HFF-Myc (cell line): Measurements from ENCODE around the gene PLK3.
"Not testable (repeated sequence)": the region's sequence is repeated elsewhere in the genome, so short reads cannot be mapped to it uniquely, and the experiment has no call there.

Experiments
- DNase-seq: peaks from one replicate; pipeline ENCODE4 v3.0.0-alpha.2; 2011; ENCODE audit warnings: low read depth; ENCODE audit errors: extremely low read depth
- H3K4me3 ChIP-seq: replicated peaks from 2 replicates; pipeline ENCODE4 v1.5.1; 2011; ENCODE audit warnings: low read depth, mild to moderate bottlenecking, control low read depth, low read length
- CTCF ChIP-seq: IDR thresholded peaks from 2 replicates; pipeline ENCODE4 v1.5.1; 2012; ENCODE audit warnings: mild to moderate bottlenecking, low read depth, low read length, control low read depth; ENCODE audit errors: missing control alignments

Gene PLK3

GRCh38 chr1:44832056-44832705 lies 32.0 kb downstream of the PLK3 start:
- DNase-seq, result no peak
- TF ChIP-seq CTCF, result no peak
- H3K4me3 ChIP-seq, result no peak overlapping the region

- no peak for TF ChIP-seq CTCF
- DNase-seq, result no peak
- H3K4me3 ChIP-seq, result no peak overlapping the region
Observed at GRCh38 chr1:44834328-44834727, 34.2 kb downstream of the PLK3 start.

GRCh38 chr1:44835738-44836675 lies 35.8 kb downstream of the PLK3 start:
- H3K4me3 ChIP-seq, result no peak overlapping the region
- peak; percentile 61 for DNase-seq
- peak; percentile 91 for TF ChIP-seq CTCF

- DNase-seq, H3K4me3 ChIP-seq: not testable (repeated sequence)
Observed at GRCh38 chr1:44838294-44838693, 38.1 kb downstream of the PLK3 start.

- no peak for DNase-seq
- no peak overlapping the region for H3K4me3 ChIP-seq
- no peak for TF ChIP-seq CTCF
Observed at GRCh38 chr1:44839576-44839975, 39.4 kb downstream of the PLK3 start.

GRCh38 chr1:44842486-44842861 lies 42.3 kb downstream of the PLK3 start:
- TF ChIP-seq CTCF, result no peak
- no peak for DNase-seq
- peak overlapping the region; percentile 48 for H3K4me3 ChIP-seq

GRCh38 chr1:44842862-44843655 lies 42.9 kb downstream of the PLK3 start, which contains the start of gene PTCH2:
PTCH2 (minus strand) TSS chr1:44843253; CDS start chr1:44842932, 321 bp downstream.
- peak; percentile 12 for DNase-seq
- no peak for TF ChIP-seq CTCF

More at GRCh38 chr1:44842862-44843655, 42.9 kb downstream of the PLK3 start, which contains the start of gene PTCH2:
- peak within 1 kb of the TSS; percentile 48 for H3K4me3 ChIP-seq
